SHP77 (cell line): ENCODE results near the gene KRT79.

ENCODE experiments used
- DNase-seq, 2 experiments: peaks; one replicate each; lab custom pipeline; 2025; lab: John Stamatoyannopoulos, UW

KRT79 gene

GRCh38 chr12:52791271-52792184, 42.6 kb downstream of the KRT79 start:
- DNase-seq, result no peak

DNA sequence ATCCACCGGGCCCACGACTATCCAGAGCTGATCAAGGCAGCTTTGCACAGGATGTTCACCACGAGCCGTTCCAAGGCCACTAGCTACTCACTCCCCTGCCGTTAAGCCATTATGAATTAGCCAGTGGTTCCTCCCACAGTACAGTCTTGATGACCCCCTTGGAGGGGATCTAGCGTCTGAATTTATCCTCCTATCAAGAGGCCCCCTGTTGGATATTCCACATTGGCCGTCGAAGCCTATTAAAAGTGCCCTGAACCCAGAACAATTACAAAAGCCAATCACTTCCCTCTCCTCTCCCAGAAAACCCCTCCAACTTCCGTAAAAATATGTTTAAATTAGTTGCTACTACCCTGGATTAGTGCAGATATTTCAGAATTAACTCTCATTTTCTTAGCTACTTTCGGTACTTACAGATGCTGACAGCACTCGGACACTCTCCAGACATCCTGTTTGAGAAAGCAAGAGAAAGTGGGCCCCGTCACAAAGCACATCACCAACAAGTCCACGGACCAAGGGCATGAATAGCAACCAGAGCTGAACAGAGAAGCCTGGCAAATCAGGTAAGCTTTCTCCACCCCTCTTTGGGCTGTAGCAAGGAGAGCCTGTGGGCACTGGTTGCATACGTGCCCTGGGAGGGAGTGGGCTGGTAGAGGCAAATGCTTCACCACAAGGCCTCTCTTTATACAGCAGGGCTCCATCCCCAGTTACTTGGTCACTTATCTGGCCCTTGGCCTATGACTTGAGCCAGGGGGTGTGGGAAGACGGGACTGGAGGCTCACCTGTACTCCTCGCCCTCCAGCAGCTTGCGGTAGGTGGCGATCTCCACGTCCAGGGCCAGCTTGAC, 43.5 kb downstream of the KRT79 start:
- DNase-seq, result no peak

DNA sequence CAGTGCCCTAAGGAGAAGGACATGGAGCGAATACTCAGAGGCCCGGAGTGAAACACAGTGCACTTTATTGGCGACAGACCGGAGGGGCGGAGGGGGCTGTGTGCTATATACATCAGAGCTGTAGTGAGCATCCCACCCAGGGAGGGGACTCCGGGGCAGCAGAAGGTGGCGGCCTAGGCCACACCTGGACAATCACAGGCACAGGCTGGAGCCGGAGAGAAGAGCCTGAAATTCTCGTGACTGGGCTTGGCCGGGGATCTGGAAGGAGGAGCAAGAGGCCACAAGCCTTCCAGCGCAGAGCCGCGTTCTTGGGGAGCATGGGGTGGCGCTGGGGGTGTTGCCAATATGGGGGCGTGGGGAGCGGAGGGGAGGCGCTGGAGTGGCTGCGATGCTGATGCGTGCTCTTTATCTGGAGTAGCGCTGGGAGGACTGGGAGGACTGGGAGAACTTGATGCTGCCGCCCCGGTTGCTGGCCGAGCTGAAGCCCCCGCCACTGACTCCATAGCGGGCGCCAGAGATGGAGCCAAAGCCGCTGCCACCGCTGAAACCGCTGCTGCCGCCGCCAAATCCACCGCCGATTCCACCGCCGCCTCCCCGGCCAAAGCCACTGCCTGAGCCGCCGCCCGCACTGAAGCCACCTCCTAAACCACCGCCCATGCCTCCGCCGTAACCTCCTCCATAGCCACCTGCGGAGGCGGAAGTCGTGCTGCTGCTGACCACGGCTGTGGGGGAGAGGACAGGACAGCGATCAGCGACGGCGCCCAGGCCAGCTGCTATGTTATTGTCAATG, 44.3 kb downstream of the KRT79 start:
- DNase-seq, result no peak

GRCh38 chr12:52788876-52789636, 45.1 kb downstream of the KRT79 start:
- no peak for DNase-seq

- no peak for DNase-seq
Observed at GRCh38 chr12:52788192-52788875, 45.8 kb downstream of the KRT79 start.

DNA sequence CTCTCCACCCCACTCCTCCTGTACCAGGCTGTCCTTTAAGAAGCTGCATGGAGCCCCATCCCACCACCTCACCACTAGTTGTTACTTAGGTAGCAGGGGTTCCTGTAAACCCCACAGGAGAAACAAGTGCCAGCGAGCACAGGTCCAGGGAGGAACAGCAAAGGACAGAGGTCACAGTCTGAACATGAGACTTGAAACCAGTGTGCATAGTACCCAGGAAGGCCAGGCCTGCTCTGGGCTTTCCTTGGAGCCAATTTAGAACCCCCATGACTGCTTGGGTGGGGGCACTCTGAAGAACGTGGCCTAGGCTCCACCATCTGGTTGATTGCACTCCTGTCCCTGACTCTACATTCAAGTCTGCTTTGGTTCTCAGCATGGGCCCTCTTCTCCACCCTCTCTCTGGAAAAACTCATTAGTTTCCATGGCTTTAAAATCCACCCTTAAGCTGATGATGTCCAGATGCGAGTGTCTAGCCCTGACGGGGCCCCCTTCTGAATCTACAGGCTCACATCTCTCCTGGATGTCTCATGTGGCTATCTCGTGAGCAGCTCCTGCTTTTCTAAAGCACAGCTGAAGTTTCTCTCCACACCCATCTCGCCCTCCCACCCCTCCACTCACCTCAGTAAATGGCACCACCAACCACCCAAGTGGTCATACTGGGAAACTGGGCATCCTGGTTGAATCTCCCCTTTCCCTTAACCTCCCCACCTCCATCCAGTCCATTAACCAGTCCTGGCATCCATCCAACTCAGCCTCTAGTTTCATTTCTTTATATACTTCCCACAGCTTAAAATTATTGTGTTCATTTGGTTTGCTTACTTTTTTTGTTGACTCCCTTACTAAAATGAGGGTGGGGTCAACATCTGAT, 46.6 kb downstream of the KRT79 start:
- no peak for DNase-seq

- DNase-seq, result no peak
Observed at GRCh38 chr12:52784909-52785308, 49.2 kb downstream of the KRT79 start.

- no peak for DNase-seq
Observed at GRCh38 chr12:52783563-52784316, 50.4 kb downstream of the KRT79 start.

GRCh38 chr12:52782502-52782901, 51.6 kb downstream of the KRT79 start:
- no peak for DNase-seq

DNA sequence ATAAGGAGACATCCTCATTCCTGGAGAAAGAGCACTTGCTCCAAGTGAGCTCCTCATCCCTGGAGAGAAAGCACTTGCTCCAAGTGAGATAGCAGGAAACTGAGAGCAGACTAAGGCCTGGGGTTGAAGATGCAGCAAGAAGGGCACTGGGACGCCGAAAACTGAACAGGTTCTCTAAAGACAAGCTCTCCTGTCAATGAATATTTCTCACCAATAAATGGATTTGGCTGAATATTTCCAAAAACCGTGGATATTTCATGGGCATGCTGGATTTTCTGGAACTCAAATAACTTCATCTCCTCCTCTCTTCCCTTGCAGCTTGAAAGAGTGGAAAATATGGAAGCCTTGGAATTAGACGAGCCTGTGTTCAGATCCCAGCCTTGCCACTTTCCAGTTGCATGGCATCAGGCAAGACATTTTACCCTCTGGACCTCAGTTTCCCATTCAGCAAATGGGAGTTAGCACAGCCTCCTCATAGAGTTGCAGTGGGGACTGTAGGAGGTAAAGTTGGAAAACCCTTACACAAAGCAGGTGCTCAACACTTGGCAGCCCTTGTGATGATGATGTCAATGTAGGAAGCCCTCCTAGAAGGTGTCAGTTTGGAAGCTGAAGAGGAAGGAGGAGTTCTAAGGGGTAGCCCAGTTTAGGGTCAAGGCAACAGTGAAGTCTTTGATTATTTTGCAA, 52.6 kb downstream of the KRT79 start:
- DNase-seq, result no peak

- DNase-seq, result no peak
Observed at GRCh38 chr12:52779914-52780313, 54.2 kb downstream of the KRT79 start.

DNA sequence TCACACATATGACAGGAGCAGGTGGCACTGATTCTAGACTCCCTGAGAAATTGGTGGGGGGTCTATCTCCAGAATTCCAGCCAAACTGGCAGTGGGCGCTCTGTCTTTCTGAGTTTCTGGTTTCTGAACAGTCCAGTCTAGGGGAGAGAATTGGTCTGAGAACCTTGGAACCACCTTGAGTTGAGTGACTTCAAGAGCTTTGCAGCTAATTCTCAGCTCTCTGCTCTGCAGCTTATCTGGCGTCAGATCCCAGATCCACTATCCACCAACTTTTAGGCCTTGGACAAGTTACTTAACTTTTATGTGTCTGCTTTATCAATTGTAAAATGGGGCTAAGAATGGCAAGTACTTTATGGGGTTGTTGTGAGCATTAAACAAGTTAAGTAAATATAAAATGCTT, 55.3 kb downstream of the KRT79 start:
- DNase-seq, result no peak

- no peak for DNase-seq
Observed at GRCh38 chr12:52777566-52777965, 56.5 kb downstream of the KRT79 start.

- DNase-seq, result no peak
Observed at GRCh38 chr12:52776913-52777395, 57.2 kb downstream of the KRT79 start, which contains the start of gene KRT76. Gene KRT76, minus strand, starts transcription at chr12:52777345. Its CDS starts 54 bp downstream, at chr12:52777291.

- no peak for DNase-seq
Observed at GRCh38 chr12:52776435-52776834, 57.7 kb downstream of the KRT79 start.

DNA sequence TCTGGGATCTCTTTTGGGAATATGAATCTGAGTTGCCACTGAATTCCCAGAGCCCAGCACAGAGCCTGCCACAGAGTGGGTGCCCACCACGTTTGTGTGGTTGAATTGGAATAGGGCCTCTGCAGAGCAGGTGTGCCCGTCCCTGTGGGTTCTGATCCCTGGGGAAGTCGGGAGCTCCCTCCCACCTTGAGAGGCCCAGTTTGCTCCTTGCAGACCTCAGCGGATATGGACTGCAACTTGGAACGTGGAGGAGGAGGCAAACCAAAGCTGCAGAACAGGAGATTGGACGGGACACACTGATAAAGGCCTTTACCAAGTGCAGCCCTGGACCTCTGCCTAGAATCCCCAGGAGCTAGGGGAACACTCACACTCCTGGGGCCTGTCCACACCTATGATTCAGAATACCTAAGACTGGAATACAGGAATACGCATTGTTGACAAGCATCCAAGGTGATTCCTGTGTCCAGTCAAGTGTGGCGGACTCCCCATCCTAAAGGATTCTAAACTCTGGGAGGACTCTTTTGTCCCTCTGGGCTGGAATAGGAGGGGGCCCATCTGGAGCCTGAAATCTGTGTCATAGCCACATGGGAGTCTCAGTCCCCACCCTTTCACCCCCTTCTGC, 59.4 kb downstream of the KRT79 start:
- DNase-seq, result no peak

DNA sequence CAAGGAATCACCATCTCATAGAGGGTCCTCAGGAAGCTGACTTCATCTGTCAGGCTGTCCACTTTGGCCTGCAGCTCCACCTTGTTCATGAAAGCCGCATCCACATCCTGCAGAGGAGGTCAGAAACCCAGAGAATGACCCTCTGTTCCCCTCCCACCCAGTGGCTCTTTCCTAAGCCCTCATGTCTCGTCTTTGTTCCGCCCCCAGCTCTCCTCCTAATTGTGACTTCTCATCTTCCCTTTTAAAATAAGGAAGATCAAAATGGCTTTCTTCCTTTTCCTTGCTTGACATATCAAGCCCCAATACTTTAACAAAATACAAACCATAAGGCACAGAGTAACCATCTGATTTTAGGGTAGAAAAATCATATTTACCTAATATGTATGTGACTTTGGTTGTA, 61.3 kb downstream of the KRT79 start:
- no peak for DNase-seq

DNA sequence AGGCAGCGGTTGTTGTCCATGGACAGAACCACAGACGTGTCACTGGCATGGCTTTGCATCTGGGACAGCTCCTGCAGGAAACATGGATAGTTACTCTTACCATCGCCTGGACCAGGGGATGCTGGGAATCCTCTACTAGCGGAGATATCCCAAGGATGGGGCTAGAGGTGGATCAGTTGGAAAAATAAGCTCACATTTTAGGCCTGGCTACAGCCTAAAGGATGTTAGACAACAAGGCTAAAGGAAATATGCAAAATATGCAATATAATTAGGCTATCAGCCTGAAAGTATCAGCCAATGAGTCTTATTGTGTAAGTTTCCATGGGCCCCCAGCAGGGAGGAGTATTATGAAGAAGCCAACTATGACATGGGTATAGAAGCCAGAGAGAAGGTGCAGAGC, 61.9 kb downstream of the KRT79 start:
- no peak for DNase-seq
